Inflammatory macrophage (primary cell): ENCODE results near the gene CRTAP.
"Not testable (repeated sequence)": the region's sequence is repeated elsewhere in the genome, so short reads cannot be mapped to it uniquely, and the experiment has no call there.

Source experiments
- DNase-seq, 2 donors: peaks; one replicate each; pipeline ENCODE4 v3.0.0-alpha.2; 2020 to 2022

CRTAP gene

GRCh38 chr3:33100229-33100628 lies 13.6 kb upstream of the CRTAP start:
- DNase-seq: no peak

GRCh38 chr3:33103034-33103433 lies 10.8 kb upstream of the CRTAP start:
- DNase-seq: no peak

GRCh38 chr3:33103480-33103879 lies 10.3 kb upstream of the CRTAP start:
- peak in 1 of 2 donors; percentile 43 for DNase-seq

GRCh38 chr3:33104803-33105202 lies 9.0 kb upstream of the CRTAP start:
- DNase-seq: no peak

- DNase-seq: peak; percentile 40 to 53
Observed at GRCh38 chr3:33105341-33105948, 8.4 kb upstream of the CRTAP start.

- not testable (repeated sequence) for DNase-seq
Observed at GRCh38 chr3:33106854-33107253, 7.0 kb upstream of the CRTAP start.

- no peak for DNase-seq
Observed at GRCh38 chr3:33111581-33111980, 2.2 kb upstream of the CRTAP start.

GRCh38 chr3:33114622-33115023 lies 809 bp downstream of the CRTAP start:
- DNase-seq: no peak

GRCh38 chr3:33115024-33115768 lies 1.4 kb downstream of the CRTAP start:
- DNase-seq: peak; percentile 98

- DNase-seq: no peak
Observed at GRCh38 chr3:33117461-33117860, 3.6 kb downstream of the CRTAP start.

- no peak for DNase-seq
Observed at GRCh38 chr3:33119891-33120290, 6.1 kb downstream of the CRTAP start.

- DNase-seq: no peak
Observed at GRCh38 chr3:33122991-33123390, 9.2 kb downstream of the CRTAP start.

GRCh38 chr3:33124638-33125037 lies 10.8 kb downstream of the CRTAP start:
- DNase-seq: no peak

GRCh38 chr3:33125840-33126239 lies 12.0 kb downstream of the CRTAP start:
- no peak for DNase-seq

- DNase-seq: no peak
Observed at GRCh38 chr3:33128706-33129105, 14.9 kb downstream of the CRTAP start.

GRCh38 chr3:33130144-33130543 lies 16.3 kb downstream of the CRTAP start:
- DNase-seq: no peak

- DNase-seq: peak; percentile 56 to 67
Observed at GRCh38 chr3:33131331-33132018, 17.7 kb downstream of the CRTAP start.

- no peak for DNase-seq
Observed at GRCh38 chr3:33132019-33132360, 18.2 kb downstream of the CRTAP start.

GRCh38 chr3:33134026-33134625 lies 20.3 kb downstream of the CRTAP start:
- DNase-seq: peak; percentile 14

GRCh38 chr3:33137691-33138090 lies 23.9 kb downstream of the CRTAP start:
- DNase-seq: no peak

GRCh38 chr3:33139006-33139623 lies 25.3 kb downstream of the CRTAP start:
- DNase-seq: not testable (repeated sequence)

- no peak for DNase-seq
Observed at GRCh38 chr3:33139996-33140395, 26.2 kb downstream of the CRTAP start.

GRCh38 chr3:33141006-33141405 lies 27.2 kb downstream of the CRTAP start:
- DNase-seq: no peak
